ENCODE data around the gene MORN2. TPM values are rescaled to one million over a fixed set of nuclear protein-coding genes. Genes with fewer than 3 reads are reported as not detected.

MORN2 gene
- total and polyA plus RNA-seq, 2 of the 4 experiments (the other 2 are of a cell fraction) = 13.1 to 16.5 TPM

GRCh38 chr2:38862476-38862875, 13.3 kb upstream of the MORN2 start:
- in situ Hi-C loops (cut with MboI; ENCODE audit: low sequenced_read_pairs) (no loop called here), dilution Hi-C loops (cut with HindIII; ENCODE audit: low sequenced_read_pairs, unreplicated experiment) (no loop called here)
- TF ChIP-seq MXI1 (IDR thresholded peaks at IDR 0.05; ENCODE audit: borderline replicate concordance, low read depth, low read length) (no peak), RFX5 (IDR thresholded peaks at IDR 0.05; ENCODE audit: low read depth, low read length) (no peak), FOS (IDR thresholded peaks at IDR 0.05; ENCODE audit: low read depth, low read length) (no peak), CTCF (conservative IDR thresholded peaks at IDR 0.05; ENCODE audit: low read depth, low read length) (no peak), MAFK (IDR thresholded peaks at IDR 0.05; ENCODE audit: low read depth, low read length) (no peak)

More at GRCh38 chr2:38862476-38862875, 13.3 kb upstream of the MORN2 start:
- no peak overlapping the region for H4K5ac ChIP-seq (ENCODE audit: low read depth, low read length)
- H3K36me3 ChIP-seq (ENCODE audit: control insufficient read depth, insufficient read depth, low read length) = peaks cover 17% of the 10 kb centered on the region
- no peaks in the 10 kb centered on the region for H3K9me3 ChIP-seq (ENCODE audit: control insufficient read depth, insufficient read depth, low read length)
- no peak overlapping the region for H2AK5ac ChIP-seq (ENCODE audit: low read depth, low read length)
- no peaks in the 10 kb centered on the region for H3K9me1 ChIP-seq (ENCODE audit: insufficient read depth, low read length)
- no peak overlapping the region for H3K4me2 ChIP-seq (ENCODE audit: low read depth, low read length)
- no peak overlapping the region for H3K4ac ChIP-seq (ENCODE audit: low read depth, low read length)
- H2BK5ac ChIP-seq (ENCODE audit: low read depth, low read length, poor library complexity, severe bottlenecking) = no peak overlapping the region
- no peak overlapping the region for H2BK15ac ChIP-seq (ENCODE audit: low read depth, low read length)
- no peak overlapping the region for H3K23ac ChIP-seq (ENCODE audit: low read depth, low read length)
- ATAC-seq (ENCODE audit: low read depth) (no peak), DNase-seq (no peak)
- peaks cover 3 to 8% of the 10 kb centered on the region in 2 experiments for H3K79me1 ChIP-seq (ENCODE audit: low read depth in 1 of 2, low read length in 2 of 2)
- no peak overlapping the region for H3K4me3 ChIP-seq (ENCODE audit: insufficient read depth, low read depth, low read length)
- intact Hi-C loops (cut with micrococcal nuclease) = no loop called here
- CTCF ChIA-PET = no interaction called here
- no peaks in the 10 kb centered on the region for H3K27me3 ChIP-seq (ENCODE audit: control insufficient read depth, insufficient read depth, low read length)
- H3K18ac ChIP-seq (ENCODE audit: low read depth, low read length) = no peak overlapping the region
- no peak overlapping the region for H2AK9ac ChIP-seq (replicated peaks; ENCODE audit: low read depth, low read length, poor library complexity)
- BruUV-seq (replicated peaks) = no TSS peak
- no peak overlapping the region for H3K9ac ChIP-seq (ENCODE audit: low read depth, low read length)
- H3K14ac ChIP-seq (replicated peaks; ENCODE audit: low read depth, low read length) = no peak overlapping the region
- no peak overlapping the region for H2AFZ ChIP-seq (replicated peaks; ENCODE audit: low read length, poor library complexity)
- POLR2A ChIA-PET (ENCODE audit: unreplicated experiment) = no interaction called here
- H4K91ac ChIP-seq (ENCODE audit: insufficient read depth, low read depth, low read length) = no peak overlapping the region
- H3K4me1 ChIP-seq (ENCODE audit: control insufficient read depth, insufficient read depth, low read length) = 0 out of 2 replicates have a peak, but pooled peaks cover 1% of the 10 kb centered on the region
- no peaks in the 10 kb centered on the region for H4K20me1 ChIP-seq (ENCODE audit: insufficient read depth, low read length)
- H4K8ac ChIP-seq (ENCODE audit: low read depth in 2 of 2, low read length in 2 of 2) = no peak overlapping the region
- H2BK120ac ChIP-seq (ENCODE audit: low read depth, low read length) = no peak overlapping the region
- no peak overlapping the region for H2BK20ac ChIP-seq (ENCODE audit: low read depth, low read length)
- H3K56ac ChIP-seq (ENCODE audit: extremely low read depth, insufficient read depth, low read length) = no peak overlapping the region
- no peak overlapping the region for H3K27ac ChIP-seq (ENCODE audit: insufficient read depth, low read length)

Measured in IMR-90 (cell line).